ENCODE data around the gene ZNF408. TPM values are rescaled to one million over a fixed set of nuclear protein-coding genes. Genes with fewer than 3 reads are reported as not detected.

Gene ZNF408
- polyA plus RNA-seq, 1 of the 3 experiments (the other 2 are of a cell fraction), result 7.1 TPM

- CTCF ChIA-PET, result interaction anchor here (0.6 to 1.0 kb wide), 2 partner anchors 111 to 204 kb away, joined by 3 read pairs; no protein-coding TSS in a partner anchor
- H3F3A ChIP-seq (replicated peaks; ENCODE audit: insufficient read depth), result no peaks in the 10 kb centered on the region
- H3K27me3 ChIP-seq (ENCODE audit: insufficient read depth), result no peaks in the 10 kb centered on the region
- no peak for TF ChIP-seq RFX5 (IDR thresholded peaks at IDR 0.05; ENCODE audit: low read length)
- TF ChIP-seq MEF2A (IDR thresholded peaks at IDR 0.05; ENCODE audit: borderline replicate concordance, low read depth), result no peak
- no peak for TF ChIP-seq NRF1 (IDR thresholded peaks at IDR 0.05; ENCODE audit: low read depth, low read length)
- TF ChIP-seq REST (IDR thresholded peaks at IDR 0.05; ENCODE audit: low read depth, low read length), result no peak
- TF ChIP-seq PBX3 (IDR thresholded peaks at IDR 0.05), result no peak
- no peak for TF ChIP-seq USF1 (IDR thresholded peaks at IDR 0.05; ENCODE audit: borderline replicate concordance, low read depth)
- no peak for TF ChIP-seq GABPA (IDR thresholded peaks at IDR 0.05; ENCODE audit: low read depth)
- no peak for TF ChIP-seq SMC3 (IDR thresholded peaks at IDR 0.05; ENCODE audit: low read depth, low read length)
- no peak for TF ChIP-seq USF2 (IDR thresholded peaks at IDR 0.05; ENCODE audit: borderline replicate concordance, low read depth, low read length)
- no peak for TF ChIP-seq ZBTB33 (IDR thresholded peaks at IDR 0.05; ENCODE audit: borderline replicate concordance, low read depth)
- TF ChIP-seq RCOR1 (IDR thresholded peaks at IDR 0.05; ENCODE audit: low read length), result no peak
- no peak for TF ChIP-seq CHD2 (IDR thresholded peaks at IDR 0.05; ENCODE audit: low read length, partially characterized antibody)
- TF ChIP-seq GATA2 (CRISPR knock-in tag; IDR thresholded peaks at IDR 0.05), result no peak
- no peak for TF ChIP-seq FOXJ3 (CRISPR knock-in tag; IDR thresholded peaks at IDR 0.05)
- TF ChIP-seq MXI1 (IDR thresholded peaks at IDR 0.05; ENCODE audit: low read depth, low read length), result no peak
- no peak for TF ChIP-seq NFIC (IDR thresholded peaks at IDR 0.05; ENCODE audit: borderline replicate concordance)
- no peak for TF ChIP-seq ELF1 (IDR thresholded peaks at IDR 0.05)
- TF ChIP-seq TCF12 (IDR thresholded peaks at IDR 0.05), result no peak
- H3K79me2 ChIP-seq (ENCODE audit: insufficient read depth), result peaks cover 30% of the 10 kb centered on the region
- no peak overlapping the region for H3K4me3 ChIP-seq (ENCODE audit: low read depth in 2 of 2, low read length in 1 of 2)
- H3K27ac ChIP-seq (ENCODE audit: low read depth in 2 of 2, low read length in 1 of 2), result no peak overlapping the region
- no peak overlapping the region for H2AFZ ChIP-seq (ENCODE audit: low read depth)
- H3K4me1 ChIP-seq (ENCODE audit: control insufficient read depth in 1 of 2, insufficient read depth in 2 of 2, low read depth in 1 of 2, low read length in 1 of 2), result peaks cover 5 to 30% of the 10 kb centered on the region in 2 experiments; a peak in 3 of 4 replicates
- POLR2A ChIA-PET, result no interaction called here
- no peak overlapping the region for H3K4me2 ChIP-seq
- no peaks in the 10 kb centered on the region for H3K9me2 ChIP-seq
- peaks cover 5% of the 10 kb centered on the region; the same call in 1 of the 2 replicates for H4K20me1 ChIP-seq (ENCODE audit: insufficient read depth)
- H3K9me3 ChIP-seq, result no peaks in the 10 kb centered on the region
- 90% methylated on average over 5 of the region's 6 CpGs for WGBS (ENCODE audit: low lambda C conversion rate)
- no peak overlapping the region for H3K9ac ChIP-seq
- H3K36me3 ChIP-seq (replicated peaks in 1 of 2; ENCODE audit: control insufficient read depth in 1 of 2, insufficient read depth in 2 of 2, low read length in 1 of 2), result peaks cover 24 to 35% of the 10 kb centered on the region in 2 experiments
- no peak for DNase-seq
Observed at GRCh38 chr11:46694072-46694471, 6.8 kb upstream of the ZNF408 start.
